NCI-H2196 (cell line): ENCODE results near the gene RNF181.
"Not testable (repeated sequence)": the region's sequence is repeated elsewhere in the genome, so short reads cannot be mapped to it uniquely, and the experiment has no call there.

Source experiments
- DNase-seq: peaks from one replicate; lab custom pipeline; 2025; ENCODE audit not compliant: unreplicated experiment; lab: John Stamatoyannopoulos, UW

The RNF181 gene

GRCh38 chr2:85595301-85596025 lies at the start of gene RNF181:
RNF181 (plus strand) TSS chr2:85595745; CDS start chr2:85595764, 19 bp downstream.
- peak; percentile 85 for DNase-seq

GRCh38 chr2:85545780-85546240 lies 49.7 kb upstream of the RNF181 start:
- DNase-seq, result no peak

- DNase-seq, result no peak
These were observed 48.3 kb upstream of the RNF181 start for GRCh38 chr2:85547089-85547858.

- DNase-seq, result no peak
These were observed 47.5 kb upstream of the RNF181 start for GRCh38 chr2:85547859-85548607.

GRCh38 chr2:85548608-85548900 lies 47.0 kb upstream of the RNF181 start:
- no peak for DNase-seq

- no peak for DNase-seq
These were observed 46.5 kb upstream of the RNF181 start for GRCh38 chr2:85549095-85549494.

GRCh38 chr2:85549826-85550225 lies 45.7 kb upstream of the RNF181 start:
- no peak for DNase-seq

- no peak for DNase-seq
These were observed 45.1 kb upstream of the RNF181 start for GRCh38 chr2:85550486-85550885.

- DNase-seq, result peak; percentile 58
These were observed 43.6 kb upstream of the RNF181 start for GRCh38 chr2:85551698-85552678.

- DNase-seq, result no peak
These were observed 42.4 kb upstream of the RNF181 start for GRCh38 chr2:85553184-85553583.

- DNase-seq, result no peak
These were observed 40.4 kb upstream of the RNF181 start for GRCh38 chr2:85554980-85555612.

GRCh38 chr2:85557130-85557529 lies 38.4 kb upstream of the RNF181 start:
- no peak for DNase-seq

- no peak for DNase-seq
These were observed 37.4 kb upstream of the RNF181 start for GRCh38 chr2:85558160-85558559.

- not testable (repeated sequence) for DNase-seq
These were observed 35.2 kb upstream of the RNF181 start for GRCh38 chr2:85560403-85560726.

- DNase-seq, result no peak
These were observed 34.7 kb upstream of the RNF181 start for GRCh38 chr2:85560812-85561279.

- peak; percentile 82 for DNase-seq
These were observed 34.0 kb upstream of the RNF181 start, which contains the start of gene GGCX for GRCh38 chr2:85561280-85562212. GGCX (minus strand) TSS chr2:85561493; CDS start chr2:85561428, 65 bp downstream.

- no peak for DNase-seq
These were observed 31.4 kb upstream of the RNF181 start for GRCh38 chr2:85564144-85564563.

GRCh38 chr2:85566265-85566664 lies 29.3 kb upstream of the RNF181 start:
- DNase-seq, result no peak

GRCh38 chr2:85575739-85576138 lies 19.8 kb upstream of the RNF181 start:
- DNase-seq, result no peak
